Neutrophil (primary cell): Measurements from ENCODE around the gene SLC9A9.

Experiments
- H3K27ac ChIP-seq: fragments of 200-600 bp; sonication (generic); 2 replicates; pipeline ENCODE4 v1.5.1; 2016; ENCODE audit warnings: mild to moderate bottlenecking, moderate library complexity
- H3K27me3 ChIP-seq: fragments of 200-600 bp; sonication (generic); 2 replicates; pipeline ENCODE4 v1.6.0; 2016; ENCODE audit warnings: mild to moderate bottlenecking
- H3K36me3 ChIP-seq: fragments of 200-600 bp; sonication (generic); 2 replicates; pipeline ENCODE4 v1.5.1; 2017
- H3K4me1 ChIP-seq, 2 experiments: fragments of 200-600 bp in 1 of 2; sonication (generic) in 1 of 2; 1 replicate in 1 of 2; 2 replicates in 1 of 2; pipeline versions ENCODE4 v1.5.1 to v1.6.1; 2013 to 2016; ENCODE audit warnings: low read depth in 1 of 2, low read length in 1 of 2, mild to moderate bottlenecking in 1 of 2, moderate library complexity in 1 of 2; ENCODE audit not compliant: control insufficient read depth in 1 of 2, insufficient read depth in 1 of 2
- H3K4me3 ChIP-seq, 2 experiments: fragments of 200-600 bp in 1 of 2; sonication (generic) in 1 of 2; 1 replicate in 1 of 2; 2 replicates in 1 of 2; pipeline ENCODE4 v1.5.1; 2013 to 2016; ENCODE audit warnings: low read depth in 1 of 2, low read length in 1 of 2, mild to moderate bottlenecking in 1 of 2, moderate library complexity in 1 of 2
- H3K9me3 ChIP-seq: fragments of 200-600 bp; sonication (generic); 2 replicates; pipeline ENCODE4 v1.5.1; 2016
- CTCF ChIP-seq: fragments of 200-600 bp; sonication (generic); IDR thresholded peaks from 2 replicates; pipeline ENCODE4 v1.5.1; 2016; ENCODE audit warnings: antibody characterized with exemption

SLC9A9 gene

GRCh38 chr3:143736205-143736997 lies 111.9 kb downstream of the SLC9A9 start:
- no peak overlapping the region for H3K4me3 ChIP-seq
- no peaks in the 10 kb centered on the region for H3K27me3 ChIP-seq
- no peak overlapping the region for H3K27ac ChIP-seq

GRCh38 chr3:143731776-143732175 lies 116.5 kb downstream of the SLC9A9 start:
- Histone ChIP-seq H3K9me3 (no peaks in the 10 kb centered on the region), H3K4me1 (no peaks in the 10 kb centered on the region), H3K27ac (no peak overlapping the region), H3K27me3 (no peaks in the 10 kb centered on the region), H3K4me3 (no peak overlapping the region), H3K36me3 (no peaks in the 10 kb centered on the region)
- no peak for TF ChIP-seq CTCF

More at GRCh38 chr3:143736205-143736997, 111.9 kb downstream of the SLC9A9 start:
- Histone ChIP-seq H3K36me3 (no peaks in the 10 kb centered on the region), H3K4me1 (no peaks in the 10 kb centered on the region), H3K9me3 (no peaks in the 10 kb centered on the region)
- TF ChIP-seq CTCF: no peak

GRCh38 chr3:143731320-143731719 lies 116.9 kb downstream of the SLC9A9 start:
- Histone ChIP-seq H3K36me3 (no peaks in the 10 kb centered on the region), H3K27ac (no peak overlapping the region)
- TF ChIP-seq CTCF: no peak

GRCh38 chr3:143727391-143727790 lies 120.9 kb downstream of the SLC9A9 start:
- Histone ChIP-seq H3K4me1 (no peaks in the 10 kb centered on the region), H3K27me3 (no peaks in the 10 kb centered on the region), H3K36me3 (no peaks in the 10 kb centered on the region), H3K27ac (no peak overlapping the region), H3K9me3 (no peaks in the 10 kb centered on the region), H3K4me3 (no peak overlapping the region)
- TF ChIP-seq CTCF: no peak

More at GRCh38 chr3:143731320-143731719, 116.9 kb downstream of the SLC9A9 start:
- Histone ChIP-seq H3K9me3 (no peaks in the 10 kb centered on the region), H3K4me1 (no peaks in the 10 kb centered on the region), H3K27me3 (no peaks in the 10 kb centered on the region), H3K4me3 (no peak overlapping the region)

- H3K9me3 ChIP-seq: no peaks in the 10 kb centered on the region
- H3K27ac ChIP-seq: no peak overlapping the region
- H3K27me3 ChIP-seq: no peaks in the 10 kb centered on the region
- H3K4me3 ChIP-seq: no peak overlapping the region
- no peaks in the 10 kb centered on the region for H3K4me1 ChIP-seq
- TF ChIP-seq CTCF: no peak
- no peaks in the 10 kb centered on the region for H3K36me3 ChIP-seq
These were observed 121.5 kb downstream of the SLC9A9 start for GRCh38 chr3:143726727-143727126.
